GM23338 (cell line): Measurements from ENCODE around the gene SLC29A2. TPM values are rescaled to one million over a fixed set of nuclear protein-coding genes. Genes with fewer than 3 reads are reported as not detected.

Experiments used
- ATAC-seq: fragments of 200-7000 bp; cut with Tn5 transposase; 3 replicates; pipeline ENCODE4 v1.9.1; 2020
- DNase-seq: peaks from one replicate; pipeline ENCODE4 v3.0.0-alpha.2; 2015; ENCODE audit warnings: low spot score
- H2AFZ ChIP-seq: fragments of 200-600 bp; sonication (generic); 2 replicates; pipeline ENCODE4 v1.8.0; 2016; ENCODE audit warnings: antibody characterized with exemption, mild to moderate bottlenecking, moderate library complexity
- H3F3A ChIP-seq: fragments of 200-600 bp; sonication (generic); replicated peaks from 2 replicates; pipeline ENCODE4 v1.8.0; 2017; ENCODE audit warnings: antibody characterized with exemption, mixed run types, low read depth
- H3K27ac ChIP-seq: fragments of 200-600 bp; sonication (generic); 2 replicates; pipeline ENCODE4 v1.6.1; 2016; ENCODE audit warnings: low read depth
- H3K27me3 ChIP-seq: fragments of 200-600 bp; sonication (generic); 2 replicates; pipeline ENCODE4 v1.8.0; 2016; ENCODE audit warnings: mild to moderate bottlenecking, mixed run types, moderate library complexity; ENCODE audit not compliant: insufficient read depth
- H3K36me3 ChIP-seq: fragments of 200-600 bp; sonication (generic); 2 replicates; pipeline ENCODE4 v1.8.0; 2016; ENCODE audit warnings: mild to moderate bottlenecking; ENCODE audit not compliant: insufficient read depth
- H3K4me1 ChIP-seq: fragments of 200-600 bp; sonication (generic); 2 replicates; pipeline ENCODE4 v1.8.0; 2016; ENCODE audit warnings: mild to moderate bottlenecking, moderate library complexity; ENCODE audit not compliant: insufficient read depth
- H3K4me2 ChIP-seq: fragments of 200-600 bp; sonication (generic); 2 replicates; pipeline ENCODE4 v1.7.1; 2017; ENCODE audit warnings: mixed run types
- H3K4me3 ChIP-seq: fragments of 200-600 bp; sonication (generic); 2 replicates; pipeline ENCODE4 v1.6.1; 2016; ENCODE audit warnings: mixed run types
- H3K79me2 ChIP-seq: fragments of 200-600 bp; sonication (generic); replicated peaks from 2 replicates; pipeline ENCODE4 v1.8.0; 2017; ENCODE audit warnings: mild to moderate bottlenecking; ENCODE audit not compliant: insufficient read depth
- H3K9me2 ChIP-seq: fragments of 200-600 bp; sonication (generic); 2 replicates; pipeline ENCODE4 v1.8.0; 2017; ENCODE audit not compliant: insufficient read depth
- H4K20me1 ChIP-seq: fragments of 200-600 bp; sonication (generic); replicated peaks from 2 replicates; pipeline ENCODE4 v1.8.0; 2017; ENCODE audit warnings: mild to moderate bottlenecking; ENCODE audit not compliant: insufficient read depth
- H3K27ac Mint-ChIP-seq: 2 replicates; pipeline ENCODE4 v1.8.0; 2020; ENCODE audit warnings: inconsistent platforms, mild to moderate bottlenecking, moderate library complexity, mixed read lengths
- H3K27me3 Mint-ChIP-seq: 3 replicates; pipeline ENCODE4 v1.8.0; 2022; ENCODE audit warnings: low read depth, mild to moderate bottlenecking, moderate library complexity, mixed read lengths, inconsistent platforms; ENCODE audit not compliant: insufficient read depth, poor library complexity
- H3K36me3 Mint-ChIP-seq: 3 replicates; pipeline ENCODE4 v1.8.0; 2021; ENCODE audit warnings: low read depth, mild to moderate bottlenecking, inconsistent platforms, moderate library complexity, mixed read lengths
- H3K4me1 Mint-ChIP-seq: 3 replicates; pipeline ENCODE4 v1.8.0; 2020; ENCODE audit warnings: mild to moderate bottlenecking, inconsistent platforms, mixed read lengths
- H3K4me3 Mint-ChIP-seq: 3 replicates; pipeline ENCODE4 v1.8.0; 2021; ENCODE audit warnings: moderate library complexity, mild to moderate bottlenecking, inconsistent platforms, mixed read lengths
- H3K9me3 Mint-ChIP-seq: 3 replicates; pipeline ENCODE4 v1.8.0; 2020; ENCODE audit warnings: moderate library complexity, mild to moderate bottlenecking, inconsistent platforms, mixed read lengths
- CREB1 ChIP-seq: fragments of 250-450 bp; sonication (Bioruptor Pico); IDR thresholded peaks from 2 replicates; pipeline ENCODE4 v1.5.0; 2020; ENCODE audit warnings: low read depth, mild to moderate bottlenecking, moderate library complexity
- ETS1 ChIP-seq: IDR thresholded peaks from 2 replicates; pipeline ENCODE4 v1.6.1; 2016; ENCODE audit warnings: antibody characterized with exemption
- EZH2 ChIP-seq: fragments of 200-600 bp; sonication (generic); IDR thresholded peaks from one replicate; pipeline ENCODE4 v1.8.0; 2017; ENCODE audit warnings: antibody characterized with exemption, mild to moderate bottlenecking, low read depth; ENCODE audit not compliant: unreplicated experiment
- JUNB ChIP-seq: IDR thresholded peaks from one replicate; pipeline ENCODE4 v1.6.1; 2016; ENCODE audit warnings: antibody characterized with exemption; ENCODE audit not compliant: unreplicated experiment
- NANOG ChIP-seq: IDR thresholded peaks from 2 replicates; pipeline ENCODE4 v1.6.1; 2016; ENCODE audit warnings: antibody characterized with exemption, borderline replicate concordance
- POLR2AphosphoS5 ChIP-seq: IDR thresholded peaks from 2 replicates; pipeline ENCODE4 v1.6.1; 2016; ENCODE audit warnings: antibody characterized with exemption, low read depth
- ZNF331 ChIP-seq: fragments of 250-450 bp; sonication (Bioruptor Pico); IDR thresholded peaks from 2 replicates; pipeline ENCODE4 v1.5.0; 2020; ENCODE audit warnings: low read depth, mild to moderate bottlenecking, moderate library complexity
- polyA plus RNA-seq: library from polyadenylated mRNA; unstranded; fragments of >200 nt; fragmentation: Nextera tagmentation; extraction: Ambion mirVana; gene quantifications from 2 replicates; pipeline ENCODE4 v1.2.1, GENCODE V29; 2016
- total RNA-seq: library from RNA; depleted of rRNA; stranded (reverse); fragments of >200 nt; shearing (Covaris generic); gene quantifications from 2 replicates; pipeline ENCODE4 v1.2.3, GENCODE V29; 2014
- TF ChIP-seq, protein P1 (sequence below): IDR thresholded peaks from one replicate; pipeline ENCODE4 v1.6.1; 2018; ENCODE audit warnings: antibody characterized with exemption; ENCODE audit not compliant: unreplicated experiment
- TF ChIP-seq, protein P2 (sequence below), 2 experiments: fragments of 200-600 bp in 1 of 2; sonication (generic) in 1 of 2; conservative IDR thresholded peaks; 2 replicates each; pipeline versions ENCODE4 v1.5.1 to v1.6.1; 2016 to 2017; ENCODE audit warnings: antibody characterized with exemption in 2 of 2, low read depth in 2 of 2, mild to moderate bottlenecking in 2 of 2, moderate library complexity in 1 of 2

SLC29A2 gene
- total and polyA plus RNA-seq, 2 experiments from 2014 or later: 26.0 to 31.1 TPM

DNA sequence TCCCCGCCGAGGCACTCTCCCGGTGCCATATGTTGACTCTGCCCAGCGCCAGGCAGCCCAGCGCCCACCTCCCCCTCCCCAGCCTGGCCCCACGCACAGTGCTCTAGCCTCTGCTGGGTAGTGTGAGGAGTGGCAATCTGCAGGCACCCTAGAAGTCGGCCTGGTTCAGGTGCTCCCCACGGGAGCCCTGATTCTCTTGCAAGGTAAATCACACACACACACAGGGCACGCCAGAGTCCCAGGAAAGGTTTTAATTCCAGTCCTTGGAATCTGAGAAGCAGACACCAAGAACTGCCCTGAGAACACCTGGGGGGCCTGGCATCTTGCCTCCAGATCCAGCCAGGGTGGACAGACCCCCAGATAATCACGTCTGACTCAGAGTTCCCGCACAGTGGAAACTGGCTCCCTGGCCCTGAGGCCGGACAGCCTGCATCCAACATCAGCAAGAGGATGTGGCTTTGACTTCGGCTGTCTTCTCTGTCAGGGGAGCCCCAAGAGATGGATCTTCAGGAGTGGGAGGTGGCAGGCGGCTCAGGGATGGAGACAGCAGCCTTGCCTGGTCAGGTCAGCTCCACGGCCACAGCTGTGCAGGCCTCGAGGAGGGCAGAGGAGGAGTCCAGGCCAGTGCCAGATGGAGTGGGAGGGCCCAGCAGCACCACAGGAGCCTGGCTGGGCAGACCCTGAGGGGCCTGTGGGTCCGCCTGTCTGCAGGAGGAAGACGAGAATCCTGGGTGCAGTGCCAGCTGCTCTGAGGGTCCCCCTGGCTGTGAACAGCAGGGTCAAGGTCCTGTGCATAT is 34.3 kb downstream of the SLC29A2 start (continued):
- TF ChIP-seq, protein P1, sequence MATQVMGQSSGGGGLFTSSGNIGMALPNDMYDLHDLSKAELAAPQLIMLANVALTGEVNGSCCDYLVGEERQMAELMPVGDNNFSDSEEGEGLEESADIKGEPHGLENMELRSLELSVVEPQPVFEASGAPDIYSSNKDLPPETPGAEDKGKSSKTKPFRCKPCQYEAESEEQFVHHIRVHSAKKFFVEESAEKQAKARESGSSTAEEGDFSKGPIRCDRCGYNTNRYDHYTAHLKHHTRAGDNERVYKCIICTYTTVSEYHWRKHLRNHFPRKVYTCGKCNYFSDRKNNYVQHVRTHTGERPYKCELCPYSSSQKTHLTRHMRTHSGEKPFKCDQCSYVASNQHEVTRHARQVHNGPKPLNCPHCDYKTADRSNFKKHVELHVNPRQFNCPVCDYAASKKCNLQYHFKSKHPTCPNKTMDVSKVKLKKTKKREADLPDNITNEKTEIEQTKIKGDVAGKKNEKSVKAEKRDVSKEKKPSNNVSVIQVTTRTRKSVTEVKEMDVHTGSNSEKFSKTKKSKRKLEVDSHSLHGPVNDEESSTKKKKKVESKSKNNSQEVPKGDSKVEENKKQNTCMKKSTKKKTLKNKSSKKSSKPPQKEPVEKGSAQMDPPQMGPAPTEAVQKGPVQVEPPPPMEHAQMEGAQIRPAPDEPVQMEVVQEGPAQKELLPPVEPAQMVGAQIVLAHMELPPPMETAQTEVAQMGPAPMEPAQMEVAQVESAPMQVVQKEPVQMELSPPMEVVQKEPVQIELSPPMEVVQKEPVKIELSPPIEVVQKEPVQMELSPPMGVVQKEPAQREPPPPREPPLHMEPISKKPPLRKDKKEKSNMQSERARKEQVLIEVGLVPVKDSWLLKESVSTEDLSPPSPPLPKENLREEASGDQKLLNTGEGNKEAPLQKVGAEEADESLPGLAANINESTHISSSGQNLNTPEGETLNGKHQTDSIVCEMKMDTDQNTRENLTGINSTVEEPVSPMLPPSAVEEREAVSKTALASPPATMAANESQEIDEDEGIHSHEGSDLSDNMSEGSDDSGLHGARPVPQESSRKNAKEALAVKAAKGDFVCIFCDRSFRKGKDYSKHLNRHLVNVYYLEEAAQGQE: no peak
- TF ChIP-seq ETS1: no peak
- TF ChIP-seq ZNF331: no peak
- TF ChIP-seq NANOG: no peak
- no peak for TF ChIP-seq EZH2
- no peak for TF ChIP-seq JUNB

GRCh38 chr11:66336234-66337102 is 35.1 kb downstream of the SLC29A2 start, which contains the start of gene RIN1:
Gene RIN1 (minus strand): TSS chr11:66336434. CDS start chr11:66336402, 32 bp downstream.
- H3K36me3 ChIP-seq: no peaks in the 10 kb centered on the region; the same call in 1 of the 2 replicates
- Mint-ChIP-seq H3K36me3 (peaks cover 11% of the 10 kb centered on the region), H3K4me1 (peaks cover 18% of the 10 kb centered on the region), H3K27ac (peak within 1 kb of the TSS; percentile 56; the same call in 1 of the 2 replicates), H3K27me3 (peaks cover 5% of the 10 kb centered on the region), H3K4me3 (peak within 1 kb of the TSS; percentile 83), H3K9me3 (no peaks in the 10 kb centered on the region)
- no peak within 1 kb of the TSS for H2AFZ ChIP-seq
- peak within 1 kb of the TSS; percentile 82 for H3K4me2 ChIP-seq
- H4K20me1 ChIP-seq: no peaks in the 10 kb centered on the region; the same call in 1 of the 2 replicates
- ATAC-seq (peak; percentile 67), DNase-seq (peak; percentile 88)
- peak within 1 kb of the TSS; percentile 60 for H3K4me3 ChIP-seq
- 0 out of 2 replicates have a peak, but pooled peaks cover 6% of the 10 kb centered on the region for H3F3A ChIP-seq
- peak; percentile 22; the same call in 1 of the 2 replicates for TF ChIP-seq POLR2AphosphoS5
- TF ChIP-seq ZNF331: no peak
- TF ChIP-seq CREB1 (CRISPR knock-in tag): no peak
- TF ChIP-seq, protein P2, sequence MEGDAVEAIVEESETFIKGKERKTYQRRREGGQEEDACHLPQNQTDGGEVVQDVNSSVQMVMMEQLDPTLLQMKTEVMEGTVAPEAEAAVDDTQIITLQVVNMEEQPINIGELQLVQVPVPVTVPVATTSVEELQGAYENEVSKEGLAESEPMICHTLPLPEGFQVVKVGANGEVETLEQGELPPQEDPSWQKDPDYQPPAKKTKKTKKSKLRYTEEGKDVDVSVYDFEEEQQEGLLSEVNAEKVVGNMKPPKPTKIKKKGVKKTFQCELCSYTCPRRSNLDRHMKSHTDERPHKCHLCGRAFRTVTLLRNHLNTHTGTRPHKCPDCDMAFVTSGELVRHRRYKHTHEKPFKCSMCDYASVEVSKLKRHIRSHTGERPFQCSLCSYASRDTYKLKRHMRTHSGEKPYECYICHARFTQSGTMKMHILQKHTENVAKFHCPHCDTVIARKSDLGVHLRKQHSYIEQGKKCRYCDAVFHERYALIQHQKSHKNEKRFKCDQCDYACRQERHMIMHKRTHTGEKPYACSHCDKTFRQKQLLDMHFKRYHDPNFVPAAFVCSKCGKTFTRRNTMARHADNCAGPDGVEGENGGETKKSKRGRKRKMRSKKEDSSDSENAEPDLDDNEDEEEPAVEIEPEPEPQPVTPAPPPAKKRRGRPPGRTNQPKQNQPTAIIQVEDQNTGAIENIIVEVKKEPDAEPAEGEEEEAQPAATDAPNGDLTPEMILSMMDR (conservative IDR thresholded peaks at IDR 0.05; ENCODE audit: low read depth in 2 of 2): peak; percentile 62 to 87
- H3K79me2 ChIP-seq: no peaks in the 10 kb centered on the region
- peak within 1 kb of the TSS; percentile 76; the same call in 1 of the 2 replicates for H3K27ac ChIP-seq
- no peaks in the 10 kb centered on the region for H3K9me2 ChIP-seq
- H3K4me1 ChIP-seq: peaks cover 16% of the 10 kb centered on the region; the same call in 1 of the 2 replicates
- H3K27me3 ChIP-seq: no peaks in the 10 kb centered on the region
